HCT116 (cell line): ENCODE data around the gene CAMKMT. TPM values are rescaled to one million over a fixed set of nuclear protein-coding genes. Genes with fewer than 3 reads are reported as not detected.

Experiments
- FOSL1 ChIP-seq: IDR thresholded peaks from 2 replicates; pipeline ENCODE4 v1.6.1; 2012; ENCODE audit warnings: low read depth
- SP1 ChIP-seq: IDR thresholded peaks from 2 replicates; pipeline ENCODE4 v1.6.1; 2012; ENCODE audit warnings: low read depth
- TCF7L2 ChIP-seq: IDR thresholded peaks from 2 replicates; pipeline ENCODE4 v1.7.0; 2011; ENCODE audit warnings: borderline replicate concordance, inconsistent platforms; ENCODE audit not compliant: insufficient read depth, insufficient read length; ENCODE audit errors: extremely low read depth
- YY1 ChIP-seq: IDR thresholded peaks from 2 replicates; pipeline ENCODE4 v1.6.1; 2011; ENCODE audit warnings: low read length, low read depth, moderate library complexity, mild to moderate bottlenecking; ENCODE audit not compliant: insufficient replicate concordance; ENCODE audit errors: extremely low read depth
- ZBTB33 ChIP-seq: IDR thresholded peaks from 2 replicates; pipeline ENCODE4 v1.6.1; 2011; ENCODE audit warnings: mild to moderate bottlenecking, low read length, moderate library complexity; ENCODE audit not compliant: insufficient replicate concordance; ENCODE audit errors: extremely low read depth
- total RNA-seq: library from RNA; stranded (reverse); gene quantifications from one replicate; pipeline ENCODE4 v1.2.1, GENCODE V29; 2021; ENCODE audit not compliant: unreplicated experiment

CAMKMT gene
- total RNA-seq, 1 experiment from 2014 or later: 10.6 TPM

GRCh38 chr2:44822174-44822573, 460.4 kb downstream of the CAMKMT start (continued):
- TF ChIP-seq TCF7L2 (no peak), ZBTB33 (no peak), FOSL1 (no peak), SP1 (no peak), YY1 (no peak)

Other genes with a start within 250 kb of the CAMKMT start
- gene PPM1B, start 193.1 kb upstream of the CAMKMT start, total RNA-seq: 36.9 TPM
- gene SLC3A1, start 86.5 kb upstream of the CAMKMT start, total RNA-seq: not detected
- 31.1 TPM for gene PREPL, start 453 bp upstream of the CAMKMT start, total RNA-seq